GM21423 (cell line): ENCODE measurements around the gene ADSL.

Source experiments
- ATAC-seq: cut with Tn5 transposase; IDR thresholded peaks from one replicate; pipeline ENCODE4 v1.9.1; 2021; ENCODE audit warnings: mild to moderate bottlenecking, moderate library complexity; ENCODE audit not compliant: unreplicated experiment

ADSL gene

GRCh38 chr22:40403651-40404050 lies 57.4 kb downstream of the ADSL start:
- no peak for ATAC-seq

- ATAC-seq = no peak
Measured at GRCh38 chr22:40404251-40405177, 58.2 kb downstream of the ADSL start.

GRCh38 chr22:40405178-40406062 lies 59.1 kb downstream of the ADSL start:
- no peak for ATAC-seq

GRCh38 chr22:40406063-40406890 lies 60.0 kb downstream of the ADSL start:
- ATAC-seq = no peak

- ATAC-seq = no peak
Measured at GRCh38 chr22:40407021-40407761, 60.9 kb downstream of the ADSL start.

GRCh38 chr22:40407831-40408717 lies 61.8 kb downstream of the ADSL start:
- ATAC-seq = no peak

GRCh38 chr22:40408718-40409612 lies 62.7 kb downstream of the ADSL start:
- ATAC-seq = no peak

GRCh38 chr22:40409613-40410113 lies 63.4 kb downstream of the ADSL start:
- no peak for ATAC-seq

GRCh38 chr22:40410272-40410671 lies 64.0 kb downstream of the ADSL start:
- ATAC-seq = no peak

GRCh38 chr22:40410731-40411505 lies 64.6 kb downstream of the ADSL start:
- no peak for ATAC-seq

GRCh38 chr22:40411506-40411861 lies 65.2 kb downstream of the ADSL start:
- no peak for ATAC-seq

- peak; percentile 40 for ATAC-seq
Measured at GRCh38 chr22:40412441-40412840, 66.1 kb downstream of the ADSL start.

GRCh38 chr22:40413873-40414272 lies 67.6 kb downstream of the ADSL start:
- no peak for ATAC-seq

- ATAC-seq = no peak
Measured at GRCh38 chr22:40414311-40414710, 68.0 kb downstream of the ADSL start.

GRCh38 chr22:40414838-40415505 lies 68.7 kb downstream of the ADSL start:
- peak; percentile 26 for ATAC-seq

GRCh38 chr22:40415531-40416266 lies 69.4 kb downstream of the ADSL start:
- peak; percentile 33 for ATAC-seq
